Measurements from ENCODE around the gene CA12.

DNA sequence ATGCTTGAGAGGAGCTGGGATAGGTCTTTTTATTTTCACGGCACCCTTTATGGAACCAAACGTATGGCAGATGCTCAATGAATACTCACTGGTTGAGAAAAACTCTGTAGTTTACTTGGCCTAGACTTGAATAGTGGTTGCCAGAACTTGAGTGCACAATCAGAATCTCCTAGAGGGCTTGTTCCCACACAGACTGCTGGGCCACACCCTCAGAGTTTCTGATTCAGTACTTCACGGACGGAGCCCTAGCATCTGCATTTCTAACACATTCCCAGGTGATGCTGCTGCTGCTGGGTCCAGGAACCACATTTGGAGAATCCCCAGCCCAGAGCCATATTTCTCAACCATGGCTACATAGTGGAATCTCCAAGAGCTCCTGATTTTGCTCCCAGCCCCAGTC is 24.6 kb downstream of the CA12 start:
- TF ChIP-seq, protein P1, sequence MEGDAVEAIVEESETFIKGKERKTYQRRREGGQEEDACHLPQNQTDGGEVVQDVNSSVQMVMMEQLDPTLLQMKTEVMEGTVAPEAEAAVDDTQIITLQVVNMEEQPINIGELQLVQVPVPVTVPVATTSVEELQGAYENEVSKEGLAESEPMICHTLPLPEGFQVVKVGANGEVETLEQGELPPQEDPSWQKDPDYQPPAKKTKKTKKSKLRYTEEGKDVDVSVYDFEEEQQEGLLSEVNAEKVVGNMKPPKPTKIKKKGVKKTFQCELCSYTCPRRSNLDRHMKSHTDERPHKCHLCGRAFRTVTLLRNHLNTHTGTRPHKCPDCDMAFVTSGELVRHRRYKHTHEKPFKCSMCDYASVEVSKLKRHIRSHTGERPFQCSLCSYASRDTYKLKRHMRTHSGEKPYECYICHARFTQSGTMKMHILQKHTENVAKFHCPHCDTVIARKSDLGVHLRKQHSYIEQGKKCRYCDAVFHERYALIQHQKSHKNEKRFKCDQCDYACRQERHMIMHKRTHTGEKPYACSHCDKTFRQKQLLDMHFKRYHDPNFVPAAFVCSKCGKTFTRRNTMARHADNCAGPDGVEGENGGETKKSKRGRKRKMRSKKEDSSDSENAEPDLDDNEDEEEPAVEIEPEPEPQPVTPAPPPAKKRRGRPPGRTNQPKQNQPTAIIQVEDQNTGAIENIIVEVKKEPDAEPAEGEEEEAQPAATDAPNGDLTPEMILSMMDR (conservative IDR thresholded peaks at IDR 0.05 in 1 of 2, IDR thresholded peaks at IDR 0.05 in 1 of 2; ENCODE audit: extremely low read depth in 1 of 2, insufficient read depth in 1 of 2, low read depth in 1 of 2, low read length in 2 of 2): no peak
- no peak for TF ChIP-seq EZH2 (IDR thresholded peaks at IDR 0.05; ENCODE audit: borderline replicate concordance, low read length)

Data from mammary epithelial cell (primary cell).